Measurements from ENCODE around the gene PPP3CB.

- no peak for TF ChIP-seq EZH2 (IDR thresholded peaks at IDR 0.05; ENCODE audit: low read length, unreplicated experiment)
- TF ChIP-seq, protein P1, sequence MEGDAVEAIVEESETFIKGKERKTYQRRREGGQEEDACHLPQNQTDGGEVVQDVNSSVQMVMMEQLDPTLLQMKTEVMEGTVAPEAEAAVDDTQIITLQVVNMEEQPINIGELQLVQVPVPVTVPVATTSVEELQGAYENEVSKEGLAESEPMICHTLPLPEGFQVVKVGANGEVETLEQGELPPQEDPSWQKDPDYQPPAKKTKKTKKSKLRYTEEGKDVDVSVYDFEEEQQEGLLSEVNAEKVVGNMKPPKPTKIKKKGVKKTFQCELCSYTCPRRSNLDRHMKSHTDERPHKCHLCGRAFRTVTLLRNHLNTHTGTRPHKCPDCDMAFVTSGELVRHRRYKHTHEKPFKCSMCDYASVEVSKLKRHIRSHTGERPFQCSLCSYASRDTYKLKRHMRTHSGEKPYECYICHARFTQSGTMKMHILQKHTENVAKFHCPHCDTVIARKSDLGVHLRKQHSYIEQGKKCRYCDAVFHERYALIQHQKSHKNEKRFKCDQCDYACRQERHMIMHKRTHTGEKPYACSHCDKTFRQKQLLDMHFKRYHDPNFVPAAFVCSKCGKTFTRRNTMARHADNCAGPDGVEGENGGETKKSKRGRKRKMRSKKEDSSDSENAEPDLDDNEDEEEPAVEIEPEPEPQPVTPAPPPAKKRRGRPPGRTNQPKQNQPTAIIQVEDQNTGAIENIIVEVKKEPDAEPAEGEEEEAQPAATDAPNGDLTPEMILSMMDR (conservative IDR thresholded peaks at IDR 0.05; ENCODE audit: low read depth, low read length) = no peak
Measured at GRCh38 chr10:73404690-73405089, 91.1 kb downstream of the PPP3CB start.
